Hematopoietic multipotent progenitor cell treated with erythropoietin and hydrocortisone succinate and interleukin-3 and kit ligand, for 15 days (in vitro differentiated cells): ENCODE results near the gene TMEM271.

ENCODE experiments used
- DNase-seq: peaks from one replicate; pipeline ENCODE4 v3.0.0-alpha.2; 2015; ENCODE audit warnings: low spot score

TMEM271 gene

DNA sequence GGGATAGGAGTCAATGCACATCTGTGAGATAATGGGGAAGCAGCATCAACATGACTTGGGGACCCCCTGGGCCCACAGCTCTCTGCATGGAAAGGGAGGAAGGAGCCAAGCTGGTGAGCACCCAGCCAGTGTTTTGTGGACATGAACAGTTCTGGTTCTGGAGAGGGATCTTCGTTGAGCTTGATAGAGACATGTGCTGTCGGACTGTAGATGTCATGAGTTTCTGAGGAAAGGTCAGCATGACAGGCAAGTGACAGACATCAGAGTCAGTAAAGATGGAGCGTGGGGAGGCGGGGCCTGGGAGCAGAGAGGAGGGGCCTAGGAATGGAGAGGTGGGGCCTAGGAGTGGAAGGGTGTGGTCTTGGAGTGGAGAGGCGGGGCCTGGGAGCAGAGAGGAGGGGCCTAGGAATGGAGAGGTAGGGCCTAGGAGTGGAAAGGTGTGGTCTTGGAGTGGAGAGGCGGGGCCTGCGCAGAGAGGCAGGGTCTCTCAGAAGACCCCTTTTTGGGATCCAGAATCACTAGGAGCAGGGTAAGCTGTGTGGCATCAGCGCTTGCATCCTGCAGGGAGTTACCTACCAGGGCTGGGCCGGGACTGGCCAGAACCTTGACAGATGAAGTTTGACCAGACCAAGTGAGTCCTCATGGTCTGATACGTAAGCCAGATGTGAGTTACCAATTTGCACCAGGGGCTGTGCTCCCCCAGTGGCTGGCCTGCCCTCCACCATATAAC lies 43.3 kb downstream of the TMEM271 start:
- DNase-seq = no peak

DNA sequence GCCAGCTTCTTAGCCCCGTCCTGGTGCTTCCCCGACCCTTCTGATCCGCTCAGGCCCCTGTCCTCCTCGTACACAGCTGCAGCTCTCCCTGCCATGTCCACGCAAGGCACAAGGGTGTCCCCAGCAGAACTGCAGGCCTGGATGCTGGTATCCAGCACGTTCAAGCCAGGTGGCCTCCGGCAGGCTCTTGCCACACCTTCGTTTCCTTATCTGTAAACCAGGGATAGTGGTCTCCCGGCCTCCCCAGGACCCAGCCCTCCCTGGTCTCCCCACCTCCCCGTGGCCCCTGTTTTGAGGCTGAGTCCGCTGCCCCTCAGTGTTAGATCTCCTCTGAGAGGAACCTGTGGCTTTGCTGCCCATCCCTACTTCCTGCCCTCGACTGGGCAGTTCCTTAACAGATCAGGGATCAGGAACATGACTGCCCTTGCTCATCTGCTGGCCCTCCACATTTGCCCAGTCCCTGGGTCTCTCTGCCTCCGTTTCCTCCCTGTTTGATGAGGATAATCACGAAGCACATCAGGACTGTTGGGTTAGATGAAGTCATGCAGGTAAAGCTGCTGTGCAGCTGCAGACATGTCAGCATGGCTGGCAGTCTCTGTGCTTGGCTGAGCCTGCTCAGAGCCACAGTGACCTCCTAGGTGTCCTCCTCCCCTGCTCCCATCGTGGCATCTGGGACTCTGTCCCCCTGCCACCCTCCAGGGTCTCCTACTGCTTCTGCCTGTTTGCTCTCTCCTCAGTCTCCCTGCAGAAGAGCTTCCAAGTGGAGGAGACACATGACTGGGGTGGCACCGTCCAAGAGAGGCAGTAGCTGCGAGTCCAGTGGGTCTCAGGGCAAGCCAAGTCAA lies 44.2 kb downstream of the TMEM271 start:
- DNase-seq = no peak

DNA sequence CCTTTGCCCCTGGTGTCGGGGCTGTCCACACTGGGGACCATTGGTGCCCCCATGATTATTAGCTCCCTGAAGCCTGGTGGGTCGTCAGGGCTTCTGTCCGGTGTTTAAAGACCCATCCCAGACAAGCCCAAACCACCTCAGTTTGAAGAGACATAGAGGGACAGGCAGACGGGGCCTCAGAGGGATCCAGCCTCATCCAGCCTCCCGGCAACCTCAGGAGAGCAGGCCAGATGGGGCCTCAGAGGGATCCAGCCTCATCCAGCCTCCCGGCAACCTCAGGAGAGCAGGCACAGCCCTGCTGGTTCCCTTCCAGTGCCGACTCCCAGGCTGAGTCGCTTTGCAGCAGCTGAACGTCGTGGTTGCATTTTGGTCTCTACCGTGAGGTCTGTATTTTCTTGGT lies 45.0 kb downstream of the TMEM271 start:
- DNase-seq = no peak

DNA sequence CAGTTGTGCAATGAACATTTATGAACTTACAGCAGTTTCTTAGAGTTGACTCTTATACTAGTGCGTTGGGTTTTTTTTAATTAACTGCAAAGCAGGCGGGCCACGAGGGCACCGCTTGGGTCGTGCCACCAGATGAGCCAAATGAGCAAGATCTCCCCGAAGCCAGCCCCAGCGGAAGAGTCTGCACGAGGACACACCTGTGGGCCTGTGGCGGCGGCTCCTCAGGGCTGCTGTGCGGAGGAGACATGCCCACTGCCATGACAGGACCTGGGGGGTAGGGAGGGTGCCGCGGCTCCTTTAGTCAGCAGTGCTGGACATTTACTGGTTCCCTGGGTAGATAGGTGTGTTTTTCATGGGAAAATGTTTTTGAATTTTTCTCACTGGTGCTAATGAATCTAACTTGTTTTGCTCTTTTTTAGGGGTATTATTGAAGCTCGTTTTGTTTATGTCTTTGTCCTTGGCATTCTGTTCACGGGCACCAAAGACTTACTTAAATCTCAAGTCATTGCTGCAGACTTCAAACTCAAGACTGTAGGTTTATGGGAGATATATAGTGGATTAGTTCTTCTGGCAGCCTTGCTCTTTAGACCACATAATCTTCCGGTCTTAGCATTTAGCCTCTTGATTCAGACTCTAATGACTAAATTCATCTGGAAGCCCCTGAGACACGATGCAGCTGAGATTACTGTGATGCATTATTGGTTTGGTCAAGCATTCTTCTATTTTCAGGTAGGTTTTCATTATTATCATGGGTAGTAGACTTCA lies 45.9 kb downstream of the TMEM271 start:
- no peak for DNase-seq

DNA sequence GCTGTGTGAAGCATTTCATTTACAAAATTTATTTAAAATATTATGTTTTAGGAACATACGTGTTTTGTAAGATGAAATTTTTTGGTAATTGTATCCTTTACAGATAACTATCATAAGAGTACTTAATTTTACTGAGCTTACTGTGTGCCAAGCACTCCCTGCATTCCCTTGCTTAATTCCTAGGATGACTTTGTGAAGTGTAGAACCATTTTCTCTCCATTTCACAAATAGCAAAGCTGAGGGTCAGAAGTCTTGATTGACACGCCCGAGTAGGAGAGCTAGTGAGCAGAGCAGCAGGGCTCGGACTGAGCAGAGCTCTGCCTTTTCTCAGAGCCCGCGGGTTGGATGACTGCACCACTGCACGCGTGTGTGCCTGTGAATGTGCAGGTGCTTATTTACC lies 46.5 kb downstream of the TMEM271 start:
- no peak for DNase-seq

DNA sequence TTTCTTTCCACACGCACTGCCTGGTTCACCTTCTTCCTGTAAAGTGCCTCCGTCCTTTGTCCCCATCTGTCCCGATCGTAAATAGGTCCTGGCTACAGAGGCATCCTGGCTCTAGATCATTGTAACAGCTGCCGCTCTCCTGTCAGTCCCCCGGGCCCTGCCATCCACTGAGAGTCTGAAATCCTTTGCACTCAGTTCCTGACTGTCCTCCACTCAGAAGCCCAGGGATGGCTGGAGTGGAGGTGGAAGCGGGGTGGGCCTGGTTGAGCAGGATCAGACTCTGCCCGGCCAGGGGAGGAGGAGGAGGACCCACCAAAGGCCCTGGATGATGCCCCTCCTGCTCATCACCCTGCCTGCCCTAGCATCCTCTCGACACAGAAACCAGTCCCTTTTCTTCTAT lies 47.3 kb downstream of the TMEM271 start:
- DNase-seq = no peak

DNA sequence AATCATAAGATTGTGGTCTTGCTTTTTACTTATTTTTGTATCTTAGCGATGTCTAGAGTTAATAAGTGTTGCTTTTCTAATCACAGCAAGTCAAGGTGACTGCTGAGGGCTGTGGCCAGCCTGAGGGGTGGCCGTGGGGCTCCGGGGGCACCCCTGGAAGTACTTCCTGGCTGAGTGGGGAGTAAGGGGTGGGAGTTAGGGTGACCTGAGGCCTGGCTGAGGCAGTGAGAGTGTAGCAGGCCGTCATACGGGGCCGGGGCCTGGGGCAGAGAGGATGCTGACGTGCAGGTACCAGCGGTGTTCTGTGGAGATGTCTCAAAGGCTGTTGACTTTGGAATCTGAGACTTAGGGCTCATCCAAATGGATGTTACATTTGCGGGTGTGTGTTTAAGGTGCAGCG lies 47.8 kb downstream of the TMEM271 start:
- DNase-seq = no peak

DNA sequence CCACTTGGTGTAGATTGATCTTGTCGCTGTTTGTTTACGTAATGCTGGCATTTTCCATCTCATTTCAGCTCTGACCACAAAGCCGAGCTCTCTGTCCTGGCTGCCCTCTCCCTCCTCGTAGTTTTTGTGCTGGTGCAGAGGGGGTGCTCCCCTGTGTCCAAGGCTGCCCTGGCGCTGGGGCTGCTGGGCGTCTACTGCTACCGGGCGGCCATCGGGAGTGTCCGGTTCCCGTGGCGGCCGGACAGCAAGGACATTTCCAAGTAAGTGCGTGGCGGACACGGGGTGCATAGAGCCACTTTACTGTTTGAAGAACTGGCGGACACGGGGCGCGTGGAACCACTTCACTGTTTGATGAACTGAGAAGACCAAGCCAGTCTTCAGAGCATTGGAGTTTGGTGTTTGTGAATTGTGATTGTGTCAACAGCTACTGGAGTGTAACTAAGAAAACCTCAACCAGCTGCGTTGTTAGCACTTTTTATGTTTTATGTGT lies 49.1 kb downstream of the TMEM271 start:
- DNase-seq = no peak

DNA sequence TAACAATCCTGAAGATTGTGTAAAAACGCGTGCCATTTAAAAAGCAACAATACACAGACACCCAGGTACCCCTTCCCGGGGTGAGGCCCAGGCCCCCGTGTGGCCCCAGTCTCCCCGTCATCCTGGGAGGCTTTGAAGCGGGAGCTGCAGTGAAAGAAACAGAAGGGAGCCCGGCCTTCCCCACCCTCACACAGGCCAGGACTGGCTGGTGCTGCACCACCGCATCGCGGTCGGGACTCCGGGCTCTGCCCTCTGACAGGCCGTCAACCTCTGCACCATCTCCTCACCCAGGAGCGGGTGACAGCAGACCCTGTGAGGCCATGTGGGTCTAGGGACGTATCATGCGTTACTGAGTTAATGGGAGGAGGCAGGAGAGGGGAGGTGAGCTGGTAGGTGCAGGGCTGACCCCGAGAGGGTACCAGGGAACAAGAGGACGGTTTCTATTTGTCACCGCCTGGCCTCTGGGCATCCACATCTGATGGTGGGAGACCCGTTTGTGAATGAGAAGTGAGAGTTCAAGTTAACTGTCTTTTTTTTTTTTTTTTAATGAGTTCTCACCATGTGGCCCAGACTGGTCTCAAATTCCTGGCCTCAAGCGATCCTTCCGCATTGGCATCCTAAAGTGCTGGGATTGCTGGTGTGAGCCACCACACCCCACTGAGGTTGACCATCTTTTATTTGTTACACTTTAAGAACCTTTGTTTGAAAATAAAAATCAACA lies 49.7 kb downstream of the TMEM271 start:
- no peak for DNase-seq

DNA sequence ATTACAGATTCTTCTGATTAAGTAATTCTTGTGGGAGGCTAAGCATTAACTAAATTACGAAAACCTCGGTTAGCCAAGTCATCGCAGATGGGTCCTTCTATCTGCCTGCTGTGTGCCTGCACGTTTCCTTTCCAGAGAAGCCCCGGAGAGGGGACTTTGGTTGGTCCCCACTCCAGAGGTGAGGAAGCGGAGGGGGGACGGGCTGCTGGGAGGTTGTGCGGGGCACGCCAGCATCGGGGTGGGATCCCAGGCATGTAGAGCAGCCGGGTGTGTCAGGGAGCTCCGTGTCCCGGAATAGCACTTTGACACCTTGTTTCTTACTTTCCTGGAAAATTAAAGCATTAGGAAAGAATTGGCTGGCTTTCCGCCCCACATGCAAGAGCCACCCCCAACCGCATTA lies 50.4 kb downstream of the TMEM271 start:
- no peak for DNase-seq

DNA sequence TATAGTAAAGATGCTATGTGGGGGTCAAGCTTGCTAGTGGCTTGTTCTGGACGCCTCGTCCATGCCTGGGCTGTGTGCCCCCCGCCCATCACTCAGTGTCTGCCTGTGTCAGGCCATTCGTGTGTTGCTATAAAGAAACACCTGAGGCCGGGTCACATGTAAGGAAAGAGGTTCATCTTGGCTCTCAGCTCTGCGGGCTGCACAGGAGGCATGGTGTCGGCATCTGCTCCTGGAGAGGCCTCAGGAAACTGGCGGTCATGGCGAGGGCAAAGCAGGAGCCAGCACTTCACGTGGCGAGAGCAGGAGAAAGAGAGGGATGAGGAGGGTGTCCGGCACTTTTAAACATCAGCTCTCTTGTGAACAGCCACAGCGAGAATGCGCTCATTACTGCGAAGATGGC lies 51.9 kb downstream of the TMEM271 start:
- no peak for DNase-seq
